Smooth muscle cell (in vitro differentiated cells): ENCODE results near the gene LRRC8D. TPM values are rescaled to one million over a fixed set of nuclear protein-coding genes. Genes with fewer than 3 reads are reported as not detected.

Source experiments
- DNase-seq: peaks from one replicate; lab custom pipeline; 2025; ENCODE audit not compliant: unreplicated experiment; lab: John Stamatoyannopoulos, UW
- H2AFZ ChIP-seq: fragments of 200-600 bp; sonication (generic); 2 replicates; pipeline ENCODE4 v1.6.0; 2016; ENCODE audit warnings: antibody characterized with exemption, low read depth, mild to moderate bottlenecking
- H3F3A ChIP-seq: fragments of 200-600 bp; sonication (generic); 2 replicates; pipeline ENCODE4 v1.6.0; 2017; ENCODE audit warnings: antibody characterized with exemption, low read depth
- H3K27ac ChIP-seq: fragments of 200-600 bp; sonication (generic); 2 replicates; pipeline ENCODE4 v1.5.1; 2016; ENCODE audit warnings: low read depth, mild to moderate bottlenecking
- H3K27me3 ChIP-seq: fragments of 200-600 bp; sonication (generic); 2 replicates; pipeline ENCODE4 v1.6.1; 2016; ENCODE audit warnings: low read depth, mild to moderate bottlenecking
- H3K36me3 ChIP-seq: fragments of 200-600 bp; sonication (generic); 2 replicates; pipeline ENCODE4 v1.5.1; 2016; ENCODE audit warnings: low read depth
- H3K4me1 ChIP-seq: fragments of 200-600 bp; sonication (generic); 2 replicates; pipeline ENCODE4 v1.5.1; 2016; ENCODE audit warnings: low read depth
- H3K4me2 ChIP-seq: fragments of 200-600 bp; sonication (generic); 2 replicates; pipeline ENCODE4 v1.6.0; 2016; ENCODE audit warnings: mild to moderate bottlenecking
- H3K4me3 ChIP-seq: fragments of 200-600 bp; sonication (generic); 2 replicates; pipeline ENCODE4 v1.5.1; 2016; ENCODE audit warnings: mild to moderate bottlenecking
- H3K79me2 ChIP-seq: fragments of 200-600 bp; sonication (generic); 2 replicates; pipeline ENCODE4 v1.6.0; 2016; ENCODE audit warnings: low read depth, mild to moderate bottlenecking
- H3K9ac ChIP-seq: fragments of 200-600 bp; sonication (generic); 2 replicates; pipeline ENCODE4 v1.6.0; 2016; ENCODE audit warnings: low read depth
- H3K9me3 ChIP-seq: fragments of 200-600 bp; sonication (generic); replicated peaks from 2 replicates; pipeline ENCODE4 v1.5.1; 2016; ENCODE audit warnings: low read depth
- H4K20me1 ChIP-seq: fragments of 200-600 bp; sonication (generic); 2 replicates; pipeline ENCODE4 v1.6.0; 2016; ENCODE audit warnings: low read depth
- WGBS: methylation state at CpG from one replicate; pipeline ENCODE4 v1.1.7; 2016; ENCODE audit warnings: low lambda C conversion rate; 5-methylcytosine and 5-hydroxymethylcytosine counted together
- polyA plus RNA-seq: library from polyadenylated mRNA; unstranded; fragments of >200 nt; fragmentation: Nextera tagmentation; extraction: Ambion mirVana; gene quantifications from 2 replicates; pipeline ENCODE4 v1.2.1, GENCODE V29; 2016
- total RNA-seq: library from RNA; depleted of rRNA; stranded (reverse); fragments of >200 nt; gene quantifications from 2 replicates; pipeline ENCODE4 v1.2.3, GENCODE V29; 2014
- TF ChIP-seq, protein P1 (sequence below): fragments of 200-600 bp; sonication (generic); IDR thresholded peaks from 2 replicates; pipeline ENCODE4 v1.5.1; 2017; ENCODE audit warnings: borderline replicate concordance, mild to moderate bottlenecking, antibody characterized with exemption; ENCODE audit not compliant: insufficient read depth, poor library complexity, severe bottlenecking

Gene LRRC8D
- total and polyA plus RNA-seq, 2 experiments from 2014 or later = 5.2 to 25.1 TPM

DNA sequence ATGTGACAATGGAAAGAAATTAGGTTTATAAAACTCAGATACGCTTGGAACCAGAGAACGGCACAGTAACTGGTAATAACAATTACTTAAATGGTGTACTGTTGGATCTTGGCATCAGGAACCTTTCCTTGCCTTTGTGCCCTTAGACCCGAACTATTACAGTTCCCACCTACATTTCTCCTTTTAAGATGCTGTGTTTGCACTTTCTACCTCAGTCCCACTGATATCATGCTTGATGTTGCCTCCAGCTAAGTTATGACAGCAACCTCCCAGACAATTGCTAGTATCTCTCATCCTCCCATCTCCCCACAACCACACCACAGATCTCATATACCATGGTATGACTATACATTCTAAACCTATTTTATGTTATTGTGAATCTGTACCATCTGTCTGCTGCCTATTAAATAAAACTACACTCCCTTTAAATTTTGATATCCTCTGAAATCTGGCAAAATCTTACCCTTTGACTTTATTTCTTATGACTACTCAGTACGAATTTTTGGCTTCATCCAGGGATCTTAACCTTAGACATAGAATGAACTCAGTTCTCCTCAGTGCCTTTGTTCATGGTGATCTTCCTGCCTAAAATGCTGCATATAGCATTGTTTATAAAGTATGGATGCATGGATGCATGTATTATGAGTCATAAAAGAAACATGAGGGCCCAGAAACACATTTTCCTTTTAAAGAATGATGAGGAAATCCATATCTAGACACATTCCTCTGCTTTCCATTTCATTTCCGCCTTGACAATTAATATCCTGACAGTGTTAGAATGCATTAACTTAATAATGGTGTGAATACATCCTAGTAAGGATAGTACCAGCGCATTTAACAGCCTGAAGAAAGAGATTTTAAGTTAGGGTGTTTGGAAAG lies 64.1 kb downstream of the LRRC8D start:
- Histone ChIP-seq H3K4me2 (peak overlapping the region; percentile 65), H4K20me1 (no peaks in the 10 kb centered on the region), H3K4me3 (no peak overlapping the region), H3F3A (no peaks in the 10 kb centered on the region), H2AFZ (no peak overlapping the region), H3K9ac (no peak overlapping the region), H3K9me3 (no peaks in the 10 kb centered on the region), H3K4me1 (peaks cover 9% of the 10 kb centered on the region), H3K36me3 (no peaks in the 10 kb centered on the region), H3K79me2 (peaks cover 4% of the 10 kb centered on the region), H3K27ac (peak overlapping the region; percentile 42), H3K27me3 (no peaks in the 10 kb centered on the region)
- DNase-seq = no peak
- TF ChIP-seq, protein P1, sequence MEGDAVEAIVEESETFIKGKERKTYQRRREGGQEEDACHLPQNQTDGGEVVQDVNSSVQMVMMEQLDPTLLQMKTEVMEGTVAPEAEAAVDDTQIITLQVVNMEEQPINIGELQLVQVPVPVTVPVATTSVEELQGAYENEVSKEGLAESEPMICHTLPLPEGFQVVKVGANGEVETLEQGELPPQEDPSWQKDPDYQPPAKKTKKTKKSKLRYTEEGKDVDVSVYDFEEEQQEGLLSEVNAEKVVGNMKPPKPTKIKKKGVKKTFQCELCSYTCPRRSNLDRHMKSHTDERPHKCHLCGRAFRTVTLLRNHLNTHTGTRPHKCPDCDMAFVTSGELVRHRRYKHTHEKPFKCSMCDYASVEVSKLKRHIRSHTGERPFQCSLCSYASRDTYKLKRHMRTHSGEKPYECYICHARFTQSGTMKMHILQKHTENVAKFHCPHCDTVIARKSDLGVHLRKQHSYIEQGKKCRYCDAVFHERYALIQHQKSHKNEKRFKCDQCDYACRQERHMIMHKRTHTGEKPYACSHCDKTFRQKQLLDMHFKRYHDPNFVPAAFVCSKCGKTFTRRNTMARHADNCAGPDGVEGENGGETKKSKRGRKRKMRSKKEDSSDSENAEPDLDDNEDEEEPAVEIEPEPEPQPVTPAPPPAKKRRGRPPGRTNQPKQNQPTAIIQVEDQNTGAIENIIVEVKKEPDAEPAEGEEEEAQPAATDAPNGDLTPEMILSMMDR = no peak
- 90% methylated on average over 6 of the region's 6 CpGs for WGBS

DNA sequence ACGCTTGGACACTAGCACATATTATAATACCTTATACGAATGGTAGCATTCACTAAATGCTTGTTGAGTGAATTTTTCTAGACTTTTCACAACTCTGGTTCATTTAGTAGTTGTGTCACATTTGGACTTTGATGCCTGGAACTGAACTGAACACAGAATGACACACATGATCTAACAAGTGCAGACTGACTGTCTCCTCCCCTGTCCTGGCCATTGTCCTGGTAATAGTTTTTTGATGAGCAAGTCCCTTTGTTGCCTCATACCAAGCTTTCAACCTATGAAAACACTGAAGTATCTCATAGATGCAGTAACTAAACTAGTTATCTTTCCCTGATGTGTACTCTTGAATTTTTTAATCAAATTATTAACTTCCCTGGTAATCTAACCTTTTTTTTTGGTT lies 66.4 kb downstream of the LRRC8D start:
- Histone ChIP-seq H3F3A (no peaks in the 10 kb centered on the region), H3K9ac (no peak overlapping the region), H3K9me3 (no peaks in the 10 kb centered on the region), H2AFZ (no peak overlapping the region), H3K79me2 (peaks cover 4% of the 10 kb centered on the region), H3K4me1 (peaks cover 9% of the 10 kb centered on the region), H3K4me3 (no peak overlapping the region), H3K27ac (peak overlapping the region; percentile 32), H3K4me2 (no peak overlapping the region), H3K27me3 (no peaks in the 10 kb centered on the region), H4K20me1 (no peaks in the 10 kb centered on the region), H3K36me3 (no peaks in the 10 kb centered on the region)
- TF ChIP-seq, protein P1 = no peak
- DNase-seq = no peak
- 85% methylated on average over 2 of the region's 2 CpGs for WGBS

DNA sequence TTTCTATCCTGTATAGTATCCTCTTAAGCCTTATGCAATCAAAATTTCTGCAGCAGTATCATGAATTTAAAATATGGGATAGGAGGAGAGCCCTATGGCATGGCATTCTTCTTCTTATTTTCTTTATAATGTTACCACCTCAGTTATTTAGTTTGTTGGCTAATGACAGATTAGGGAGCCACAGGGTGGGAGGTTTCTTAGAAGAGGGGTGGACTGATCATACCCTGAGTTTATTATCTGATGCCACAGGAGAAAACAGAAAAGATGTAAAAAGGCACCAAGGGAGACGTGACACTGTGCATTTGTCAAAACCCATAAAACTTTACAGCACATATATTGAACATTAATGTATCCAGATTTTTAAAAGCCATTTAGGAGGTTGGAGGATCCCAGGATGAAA lies 66.9 kb downstream of the LRRC8D start:
- H3K4me3 ChIP-seq = no peak overlapping the region
- no peaks in the 10 kb centered on the region for H3F3A ChIP-seq
- H3K9me3 ChIP-seq = no peaks in the 10 kb centered on the region
- H3K9ac ChIP-seq = no peak overlapping the region
- H3K27me3 ChIP-seq = no peaks in the 10 kb centered on the region
- H4K20me1 ChIP-seq = no peaks in the 10 kb centered on the region
- DNase-seq = no peak
- H3K36me3 ChIP-seq = no peaks in the 10 kb centered on the region
- peaks cover 4% of the 10 kb centered on the region for H3K79me2 ChIP-seq
- TF ChIP-seq, protein P1 = no peak
- H3K27ac ChIP-seq = peak overlapping the region; percentile 32
- no peak overlapping the region for H2AFZ ChIP-seq
- 93% methylated on average over 1 of the region's 1 CpG for WGBS
- H3K4me2 ChIP-seq = no peak overlapping the region
- peaks cover 9% of the 10 kb centered on the region for H3K4me1 ChIP-seq
